ENCODE measurements around the gene ELOVL7.
"Not testable (repeated sequence)": the region's sequence is repeated elsewhere in the genome, so short reads cannot be mapped to it uniquely, and the experiment has no call there.

Gene ELOVL7

DNA sequence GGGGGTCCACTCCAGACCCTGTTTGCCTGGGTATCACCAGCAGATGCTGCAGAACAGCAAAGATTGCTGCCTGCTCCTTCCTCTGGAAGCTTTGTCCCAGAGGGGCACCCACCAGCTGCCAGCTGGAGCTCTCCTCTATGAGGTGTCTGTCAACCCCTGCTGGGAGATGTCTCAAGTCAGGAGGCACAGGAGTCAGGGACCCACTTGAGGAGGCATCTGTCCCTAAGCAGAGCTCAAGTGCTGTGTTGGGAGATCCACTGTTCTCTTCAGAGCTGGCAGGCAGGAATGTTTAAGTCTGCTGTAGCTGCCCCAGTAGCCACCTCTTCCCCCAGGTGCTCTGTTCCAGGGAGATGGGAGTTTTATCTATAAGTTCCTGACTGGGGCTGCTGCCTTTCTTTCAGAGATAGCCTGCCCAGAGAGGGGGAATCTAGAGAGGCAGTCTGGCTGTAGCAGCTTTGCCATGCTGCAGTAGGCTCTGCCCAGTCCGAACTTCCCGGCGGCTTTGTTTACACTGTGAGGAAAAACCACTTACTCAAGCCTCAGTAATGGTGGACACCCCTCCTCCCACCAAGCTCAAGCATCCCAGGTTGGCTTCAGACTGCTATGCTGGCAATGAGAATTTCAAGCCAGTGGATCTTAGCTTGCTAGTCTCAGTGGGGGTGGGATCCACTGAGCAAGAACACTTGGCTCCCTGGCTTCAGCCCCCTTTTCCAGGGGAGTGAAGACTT, 128.7 kb downstream of the ELOVL7 start:
- DNase-seq (ENCODE audit: low read depth, low spot score), result not testable (repeated sequence)

DNA sequence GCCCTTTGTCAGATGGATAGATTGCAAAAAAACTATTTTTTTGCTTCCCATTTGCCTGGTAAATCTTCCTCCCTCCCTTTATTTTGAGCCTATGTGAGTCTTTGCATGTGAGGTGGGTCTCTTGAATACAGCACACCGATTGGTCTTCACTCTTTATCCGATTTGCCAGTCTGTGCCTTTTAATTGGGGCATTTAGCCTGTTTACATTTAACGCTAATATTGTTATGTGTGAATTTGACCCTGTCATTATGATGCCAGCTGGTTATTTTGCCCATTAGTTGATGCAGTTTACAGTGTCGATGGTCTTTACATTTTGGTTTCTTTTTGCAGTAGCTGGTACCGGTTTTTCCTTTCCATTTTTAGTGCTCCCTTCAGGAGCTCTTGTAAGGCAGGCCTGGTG, 131.1 kb downstream of the ELOVL7 start:
- DNase-seq (ENCODE audit: low read depth, low spot score), result no peak

DNA sequence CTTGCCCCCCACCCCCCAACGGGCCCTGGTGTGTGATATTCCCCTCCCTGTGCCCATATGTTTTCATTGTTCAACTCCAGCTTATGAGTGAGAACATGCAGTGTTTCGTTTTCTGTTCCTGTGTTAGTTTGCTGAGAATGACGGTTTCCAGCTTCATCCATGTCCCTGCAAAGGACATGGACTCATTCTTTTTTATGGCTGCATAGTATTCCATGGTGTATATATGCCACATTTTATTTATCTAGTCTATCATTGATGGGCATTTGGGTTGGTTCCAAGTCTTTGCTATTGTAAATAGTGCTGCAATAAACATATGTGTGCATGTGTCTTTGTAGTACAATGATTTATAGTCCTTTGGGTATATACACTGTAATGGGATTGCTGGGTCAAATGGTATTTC, 132.2 kb downstream of the ELOVL7 start:
- DNase-seq (ENCODE audit: low read depth, low spot score), result not testable (repeated sequence)

DNA sequence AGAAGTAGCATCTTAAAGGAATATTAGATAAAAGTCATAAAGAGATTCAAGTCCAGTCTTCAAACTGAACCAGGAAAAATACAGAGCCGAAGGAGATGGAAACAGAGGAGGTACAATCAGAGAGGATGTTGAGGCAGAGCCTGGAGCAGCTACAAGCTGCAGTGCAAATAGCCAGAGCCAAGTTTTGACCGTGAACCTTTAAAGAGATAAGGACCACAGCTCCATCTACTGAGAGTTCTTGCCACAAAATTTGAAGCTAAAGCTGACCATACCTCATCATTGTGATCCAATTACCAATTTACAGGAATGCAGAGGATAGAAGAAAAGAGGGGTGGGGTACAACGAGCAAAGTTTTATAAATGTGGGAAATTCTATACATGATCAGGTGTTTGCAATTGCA, 133.7 kb downstream of the ELOVL7 start:
- no peak for DNase-seq (ENCODE audit: low read depth, low spot score)

DNA sequence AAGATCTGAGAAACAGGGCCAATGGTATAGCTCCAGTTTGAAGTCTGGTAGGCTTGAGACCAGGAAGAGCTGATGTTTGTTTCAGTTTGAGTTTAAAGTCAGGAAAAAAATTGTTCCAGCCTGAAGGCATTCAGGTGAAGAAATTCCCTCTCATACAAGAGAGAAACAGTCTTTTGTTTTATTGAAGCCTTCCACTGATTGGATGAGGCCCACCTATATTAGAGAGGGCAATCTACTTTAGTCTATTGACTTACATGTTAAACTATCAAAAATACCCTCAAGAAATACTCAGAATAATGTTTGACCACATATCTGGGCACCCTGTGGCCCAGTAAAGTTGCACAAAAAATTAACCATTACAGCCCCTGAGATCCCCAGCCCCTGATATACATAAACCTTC, 138.9 kb downstream of the ELOVL7 start:
- no peak for DNase-seq (ENCODE audit: low read depth, low spot score)

DNA sequence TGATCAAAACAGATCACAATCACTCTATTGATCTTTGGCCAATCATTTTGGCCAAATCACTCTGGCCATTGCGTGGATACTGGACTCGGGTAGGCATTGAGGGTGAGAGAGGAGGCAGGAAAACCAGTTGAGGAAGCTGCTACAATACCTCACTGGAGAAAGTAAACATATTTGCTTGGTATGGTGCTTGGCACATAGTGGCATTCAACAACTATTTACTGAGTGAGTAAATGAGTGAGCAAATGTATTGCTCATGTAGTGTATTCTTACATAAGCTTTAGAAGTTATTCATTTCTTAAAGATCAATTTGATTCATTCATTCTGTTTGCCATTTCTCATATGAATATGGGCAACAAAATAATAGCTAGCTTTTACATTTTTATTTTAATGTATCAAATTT, 140.1 kb downstream of the ELOVL7 start:
- DNase-seq (ENCODE audit: low read depth, low spot score), result no peak

Measured in iPS DF 19.7 (cell line).